Measurements from ENCODE around the gene PLEKHA7.

- TF ChIP-seq, protein P1, sequence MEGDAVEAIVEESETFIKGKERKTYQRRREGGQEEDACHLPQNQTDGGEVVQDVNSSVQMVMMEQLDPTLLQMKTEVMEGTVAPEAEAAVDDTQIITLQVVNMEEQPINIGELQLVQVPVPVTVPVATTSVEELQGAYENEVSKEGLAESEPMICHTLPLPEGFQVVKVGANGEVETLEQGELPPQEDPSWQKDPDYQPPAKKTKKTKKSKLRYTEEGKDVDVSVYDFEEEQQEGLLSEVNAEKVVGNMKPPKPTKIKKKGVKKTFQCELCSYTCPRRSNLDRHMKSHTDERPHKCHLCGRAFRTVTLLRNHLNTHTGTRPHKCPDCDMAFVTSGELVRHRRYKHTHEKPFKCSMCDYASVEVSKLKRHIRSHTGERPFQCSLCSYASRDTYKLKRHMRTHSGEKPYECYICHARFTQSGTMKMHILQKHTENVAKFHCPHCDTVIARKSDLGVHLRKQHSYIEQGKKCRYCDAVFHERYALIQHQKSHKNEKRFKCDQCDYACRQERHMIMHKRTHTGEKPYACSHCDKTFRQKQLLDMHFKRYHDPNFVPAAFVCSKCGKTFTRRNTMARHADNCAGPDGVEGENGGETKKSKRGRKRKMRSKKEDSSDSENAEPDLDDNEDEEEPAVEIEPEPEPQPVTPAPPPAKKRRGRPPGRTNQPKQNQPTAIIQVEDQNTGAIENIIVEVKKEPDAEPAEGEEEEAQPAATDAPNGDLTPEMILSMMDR (IDR thresholded peaks at IDR 0.05; ENCODE audit: low read depth, low read length) = no peak
- TF ChIP-seq POLR2A (IDR thresholded peaks at IDR 0.05; ENCODE audit: extremely low read depth, insufficient read length) = no peak
These were observed 34.3 kb downstream of the PLEKHA7 start for GRCh38 chr11:16979703-16980622.
